ENCODE measurements around the gene PPP1CA.
"Not testable (repeated sequence)": the region's sequence is repeated elsewhere in the genome, so short reads cannot be mapped to it uniquely, and the experiment has no call there.

PPP1CA gene

DNA sequence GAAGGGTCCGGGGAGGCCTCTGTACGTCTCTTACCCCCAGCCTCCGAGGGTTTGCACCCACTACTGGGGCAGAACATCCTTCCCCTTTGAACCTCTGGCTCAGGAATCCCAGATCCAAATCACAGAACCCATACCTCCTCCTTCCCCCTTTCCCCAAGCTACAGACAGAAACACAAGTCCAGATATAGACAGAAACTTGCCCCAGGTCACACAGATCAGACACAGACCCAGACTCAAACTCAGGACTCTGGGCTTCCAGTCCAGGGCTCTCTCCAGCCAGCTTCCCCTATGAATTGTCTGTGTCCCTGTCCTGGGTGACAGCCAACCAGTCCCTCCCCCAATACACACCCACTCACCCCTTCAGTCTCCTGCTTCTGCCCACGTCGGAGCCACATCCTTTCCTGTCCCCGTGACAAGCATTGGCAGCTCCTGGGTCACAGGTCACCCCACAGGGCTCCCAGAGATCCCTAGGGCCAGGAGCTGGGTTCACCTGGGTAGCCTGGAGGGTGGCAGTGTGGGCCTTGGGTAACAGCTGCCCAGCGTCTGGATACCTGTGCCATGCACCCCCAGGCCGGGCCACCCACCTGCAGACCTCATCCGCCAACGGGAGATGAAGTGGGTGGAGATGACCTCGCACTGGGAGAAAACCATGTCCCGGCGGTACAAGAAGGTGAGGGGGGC lies 3.0 kb upstream of the PPP1CA start:
- TF ChIP-seq, protein P1, sequence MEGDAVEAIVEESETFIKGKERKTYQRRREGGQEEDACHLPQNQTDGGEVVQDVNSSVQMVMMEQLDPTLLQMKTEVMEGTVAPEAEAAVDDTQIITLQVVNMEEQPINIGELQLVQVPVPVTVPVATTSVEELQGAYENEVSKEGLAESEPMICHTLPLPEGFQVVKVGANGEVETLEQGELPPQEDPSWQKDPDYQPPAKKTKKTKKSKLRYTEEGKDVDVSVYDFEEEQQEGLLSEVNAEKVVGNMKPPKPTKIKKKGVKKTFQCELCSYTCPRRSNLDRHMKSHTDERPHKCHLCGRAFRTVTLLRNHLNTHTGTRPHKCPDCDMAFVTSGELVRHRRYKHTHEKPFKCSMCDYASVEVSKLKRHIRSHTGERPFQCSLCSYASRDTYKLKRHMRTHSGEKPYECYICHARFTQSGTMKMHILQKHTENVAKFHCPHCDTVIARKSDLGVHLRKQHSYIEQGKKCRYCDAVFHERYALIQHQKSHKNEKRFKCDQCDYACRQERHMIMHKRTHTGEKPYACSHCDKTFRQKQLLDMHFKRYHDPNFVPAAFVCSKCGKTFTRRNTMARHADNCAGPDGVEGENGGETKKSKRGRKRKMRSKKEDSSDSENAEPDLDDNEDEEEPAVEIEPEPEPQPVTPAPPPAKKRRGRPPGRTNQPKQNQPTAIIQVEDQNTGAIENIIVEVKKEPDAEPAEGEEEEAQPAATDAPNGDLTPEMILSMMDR (conservative IDR thresholded peaks at IDR 0.05; ENCODE audit: low read depth, low read length): no peak
- H3K4me3 ChIP-seq (ENCODE audit: low read length): no peak overlapping the region
- no peak for DNase-seq (ENCODE audit: low read depth)

DNA sequence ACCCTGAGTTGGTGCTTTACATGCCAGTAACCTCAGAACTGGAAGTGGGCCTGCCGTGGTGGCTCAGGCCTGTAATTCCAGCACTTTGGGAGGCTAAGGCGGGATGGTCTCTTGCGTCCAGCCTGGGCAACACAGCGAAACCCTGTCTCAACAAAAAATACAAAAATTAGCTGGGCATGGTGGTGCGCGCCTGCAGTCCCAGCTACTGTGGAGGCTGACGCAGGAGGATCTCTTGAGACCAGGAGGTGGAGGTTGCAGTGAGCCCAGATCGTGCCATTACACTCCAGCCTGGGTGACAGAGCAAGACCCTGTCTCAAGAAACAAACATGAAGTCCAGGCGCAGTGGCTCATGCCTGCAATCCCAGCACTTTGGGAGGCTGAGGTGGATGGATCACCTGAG lies 1.4 kb upstream of the PPP1CA start:
- DNase-seq (ENCODE audit: low read depth); H3K4me3 ChIP-seq (ENCODE audit: low read length): not testable (repeated sequence)

DNA sequence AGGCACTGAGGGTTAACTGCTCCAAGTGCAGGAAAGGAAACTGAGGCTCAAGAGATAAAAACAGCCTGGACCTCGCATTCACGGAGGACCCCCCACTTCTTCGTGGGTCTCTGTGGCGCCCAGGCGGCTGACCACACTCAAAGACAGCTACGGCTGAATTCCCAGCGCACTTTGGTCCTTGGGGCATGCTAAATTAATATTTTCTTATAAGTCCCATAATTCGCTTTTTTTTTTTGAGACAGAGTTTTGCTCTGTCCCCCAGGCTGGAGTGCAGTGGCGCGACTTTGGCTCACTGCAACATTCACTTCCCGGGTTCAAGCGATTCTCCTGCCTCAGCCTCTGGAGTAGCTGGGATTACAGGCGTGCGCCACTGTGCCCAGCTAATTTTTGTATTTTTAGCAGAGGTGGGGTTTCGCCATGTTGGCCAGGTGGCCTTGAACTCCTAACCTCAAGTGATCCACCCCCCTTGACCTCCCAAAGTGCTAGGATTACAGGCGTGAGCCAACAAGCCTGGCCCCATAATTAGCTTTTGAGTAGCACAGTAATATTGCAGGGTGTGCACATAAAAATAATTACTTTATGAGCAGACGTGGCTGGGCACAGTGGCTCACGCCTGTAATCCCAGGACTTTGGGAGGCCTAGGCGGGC lies 658 bp upstream of the PPP1CA start:
- peak overlapping the region; percentile 13 for H3K4me3 ChIP-seq (ENCODE audit: low read length)
- not testable (repeated sequence) for DNase-seq (ENCODE audit: low read depth)

DNA sequence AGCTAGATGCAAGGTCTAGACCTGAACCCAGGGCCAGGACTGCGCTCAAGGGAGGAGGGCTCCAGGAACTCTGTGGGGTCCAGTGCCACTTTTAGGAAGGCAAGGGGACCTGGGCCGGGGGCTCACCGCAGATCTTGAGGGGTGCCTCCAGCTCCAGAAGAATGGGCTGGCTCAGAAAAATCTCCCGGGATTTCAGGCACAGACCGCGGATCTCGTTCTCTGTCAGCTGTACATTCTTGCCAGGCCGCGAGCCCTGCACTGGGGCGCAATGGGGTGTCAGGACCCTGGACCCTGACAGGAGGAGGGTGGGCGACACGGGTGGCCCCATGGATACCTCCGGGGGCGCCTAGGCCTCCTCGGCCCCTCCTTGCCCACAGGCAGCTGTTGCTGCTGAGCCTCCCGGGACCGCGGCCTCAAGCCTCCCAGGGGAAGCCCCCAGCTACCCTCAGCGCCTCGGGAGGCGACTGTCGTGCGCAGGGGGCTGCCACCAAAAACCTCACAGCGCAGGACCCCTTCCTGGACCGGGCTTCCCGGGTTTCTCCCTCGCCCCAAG lies 640 bp downstream of the PPP1CA start:
- TF ChIP-seq, protein P1 (conservative IDR thresholded peaks at IDR 0.05; ENCODE audit: low read depth, low read length): no peak
- no peak for DNase-seq (ENCODE audit: low read depth)
- peak overlapping the region; percentile 85 for H3K4me3 ChIP-seq (ENCODE audit: low read length)

DNA sequence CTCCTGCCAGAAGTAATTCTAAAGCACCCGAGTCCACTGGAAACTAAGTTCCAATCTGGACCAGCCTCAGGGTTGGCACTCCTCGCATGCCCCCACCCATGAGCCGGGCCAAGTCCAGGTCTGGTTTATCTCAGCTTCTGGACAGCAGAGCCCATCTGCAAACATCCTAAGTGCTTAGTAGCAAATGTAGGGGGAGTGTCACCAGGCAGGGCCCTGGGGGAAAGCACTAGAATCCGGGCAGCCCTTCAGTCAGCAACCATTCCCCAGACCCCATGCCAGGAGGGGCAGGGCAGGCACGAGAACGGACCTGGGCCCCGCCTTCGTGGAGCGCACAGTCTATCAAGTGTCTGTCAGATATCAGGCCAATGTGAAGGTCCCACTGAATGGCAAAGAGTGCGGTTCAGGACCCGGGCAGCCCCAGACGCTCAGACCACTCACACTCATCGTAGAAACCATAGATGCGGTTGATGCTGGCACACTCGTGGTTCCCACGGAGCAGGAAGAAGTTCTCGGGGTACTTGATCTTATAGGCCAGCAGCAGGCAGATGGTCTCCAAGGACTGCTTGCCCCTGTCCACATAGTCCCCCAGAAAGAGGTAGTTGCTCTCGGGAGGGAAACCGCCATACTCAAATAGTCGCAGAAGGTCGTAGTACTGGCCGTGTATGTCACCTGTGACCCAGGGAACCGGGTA lies 1.3 kb downstream of the PPP1CA start:
- no peak for DNase-seq (ENCODE audit: low read depth)

DNA sequence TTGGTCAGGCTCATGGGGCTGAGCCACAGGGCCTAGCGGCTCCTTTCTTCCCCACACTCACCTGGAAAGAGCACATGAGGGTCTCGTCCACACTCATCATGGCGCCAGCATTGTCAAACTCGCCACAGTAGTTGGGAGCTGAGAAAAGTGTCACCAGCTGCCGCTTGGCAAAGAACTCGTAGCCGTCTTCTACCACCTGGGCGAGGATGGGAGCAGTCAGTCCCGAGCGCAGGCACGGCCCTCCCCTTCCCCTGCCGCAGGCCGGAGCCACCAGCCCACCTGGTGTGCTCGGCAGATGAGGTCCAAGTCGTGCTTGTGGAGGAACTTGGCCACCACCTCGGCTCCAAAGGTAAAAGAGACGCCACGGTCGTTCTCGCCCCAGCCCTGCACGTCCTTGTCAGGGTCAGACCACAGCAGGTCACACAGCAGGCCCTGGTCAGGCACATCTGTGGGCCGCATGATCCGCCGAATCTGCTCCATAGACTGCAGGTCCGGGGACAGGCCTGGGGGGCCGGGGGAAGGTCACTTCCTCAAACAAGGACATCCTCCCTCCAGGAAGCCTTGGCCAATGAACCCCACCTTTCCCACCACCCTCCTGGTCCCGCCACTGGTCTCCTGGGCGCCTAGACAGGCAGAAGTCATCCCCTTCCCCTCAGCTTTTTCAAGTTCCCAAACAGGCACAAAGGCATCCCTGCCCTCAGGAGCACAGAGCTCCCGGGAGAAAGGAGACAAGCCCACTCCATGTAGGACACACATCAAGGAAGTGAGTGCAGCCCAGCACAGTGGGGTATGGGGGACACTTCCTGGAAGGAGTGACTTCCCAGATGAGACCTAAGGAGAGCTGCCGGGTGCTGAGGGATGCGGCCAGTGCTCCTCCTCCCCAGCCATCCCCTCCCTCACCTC lies 2.7 kb downstream of the PPP1CA start:
- no peak overlapping the region for H3K4me3 ChIP-seq (ENCODE audit: low read length)
- TF ChIP-seq, protein P1 (conservative IDR thresholded peaks at IDR 0.05; ENCODE audit: low read depth, low read length): no peak
- DNase-seq (ENCODE audit: low read depth): no peak

More for the DNA sequence above, 1.3 kb downstream of the PPP1CA start:
- H3K4me3 ChIP-seq (ENCODE audit: low read length): peak overlapping the region; percentile 85
- TF ChIP-seq, protein P1 (conservative IDR thresholded peaks at IDR 0.05; ENCODE audit: low read depth, low read length): no peak

DNA sequence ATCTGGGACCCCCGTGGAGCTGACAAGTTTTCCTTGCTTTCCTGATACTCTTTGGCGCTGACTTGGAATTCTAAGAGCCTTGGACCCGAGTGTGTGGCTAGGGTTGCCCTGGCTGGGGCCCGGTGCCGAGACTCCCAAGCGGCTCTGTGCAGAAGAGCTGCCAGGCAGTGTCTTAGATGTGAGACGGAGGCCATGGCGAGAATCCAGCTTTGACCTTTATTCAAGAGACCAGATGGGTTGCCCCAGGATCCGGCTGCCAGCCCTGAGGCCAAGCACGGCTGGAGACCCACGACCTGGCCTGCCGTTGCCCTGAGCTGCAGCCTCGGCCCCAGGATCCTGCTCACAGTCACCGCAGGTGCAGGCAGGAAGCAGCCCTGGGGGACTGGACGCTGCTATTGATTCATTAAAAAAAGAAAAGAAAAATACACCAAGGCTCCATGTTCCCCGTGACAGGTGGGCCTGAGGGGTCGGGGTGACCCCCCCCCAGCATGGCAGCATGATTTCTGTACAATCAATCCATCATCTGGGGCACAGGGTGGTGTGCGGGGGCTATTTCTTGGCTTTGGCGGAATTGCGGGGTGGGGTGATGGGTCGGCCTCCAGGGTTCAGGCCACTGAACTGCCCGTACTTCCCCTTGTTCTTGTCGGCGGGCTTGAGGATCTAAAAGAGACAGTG lies 3.5 kb downstream of the PPP1CA start:
- TF ChIP-seq, protein P1 (conservative IDR thresholded peaks at IDR 0.05; ENCODE audit: low read depth, low read length): no peak

More for the DNA sequence above, 3.5 kb downstream of the PPP1CA start:
- H3K4me3 ChIP-seq (ENCODE audit: low read length): no peak overlapping the region
- DNase-seq (ENCODE audit: low read depth): no peak
